HepG2 (cell line): ENCODE data around the gene CXCR4.

Experiments
- CENPT ChIP-seq: sonication (generic); formaldehyde crosslinking; IDR thresholded peaks from 2 replicates; pipeline ENCODE4 v1.8.0; 2022; ENCODE audit warnings: low read depth, mild to moderate bottlenecking, moderate library complexity, missing genetic modification reagents
- CREB1 ChIP-seq, 2 experiments: fragments of 450-650 bp in 1 of 2; IDR thresholded peaks; 2 replicates each; pipeline ENCODE4 v1.6.1; 2016 to 2017; ENCODE audit warnings: control low read depth in 1 of 2, mild to moderate bottlenecking in 1 of 2, missing compliant biosample characterization in 1 of 2, missing genetic modification characterization in 1 of 2
- CREM ChIP-seq, 2 experiments: sonication (generic) in 1 of 2; formaldehyde crosslinking in 1 of 2; IDR thresholded peaks; 2 replicates each; pipeline versions ENCODE4 v1.4.0 to v1.6.1; 2016 to 2020; ENCODE audit warnings: antibody characterized with exemption in 1 of 2, mild to moderate bottlenecking in 1 of 2, missing genetic modification reagents in 1 of 2
- CTCF ChIP-seq: sonication (generic); formaldehyde crosslinking; IDR thresholded peaks from 2 replicates; pipeline ENCODE4 v1.5.0; 2020; ENCODE audit warnings: mild to moderate bottlenecking, missing genetic modification reagents, moderate library complexity
- IKZF4 ChIP-seq: sonication (generic); formaldehyde crosslinking; IDR thresholded peaks from 2 replicates; pipeline ENCODE4 v1.5.1; 2020; ENCODE audit warnings: borderline replicate concordance, mild to moderate bottlenecking, low read depth, missing genetic modification reagents; ENCODE audit errors: not compliant biosample characterization
- JUN ChIP-seq: sonication (generic); formaldehyde crosslinking; IDR thresholded peaks from 2 replicates; pipeline ENCODE4 v1.4.0; 2020; ENCODE audit warnings: mild to moderate bottlenecking, missing genetic modification reagents
- KLF15 ChIP-seq: sonication (generic); formaldehyde crosslinking; IDR thresholded peaks from 2 replicates; pipeline ENCODE4 v1.8.1; 2023; ENCODE audit warnings: borderline replicate concordance, mild to moderate bottlenecking, inconsistent platforms, missing genetic modification reagents, mixed read lengths
- MAX ChIP-seq: IDR thresholded peaks from 2 replicates; pipeline ENCODE4 v1.6.1; 2012; ENCODE audit warnings: inconsistent platforms
- POLR2A ChIP-seq, 2 experiments: IDR thresholded peaks; 2 replicates each; pipeline ENCODE4 v1.6.1; 2011; ENCODE audit warnings: low read depth in 2 of 2, low read length in 2 of 2, mild to moderate bottlenecking in 1 of 2, moderate library complexity in 1 of 2; ENCODE audit not compliant: insufficient read depth in 1 of 2
- RBM22 ChIP-seq: fragments of 200-400 bp; formaldehyde crosslinking; optimal IDR thresholded peaks from 2 replicates; pipeline ENCODE3; 2017; ENCODE audit warnings: mild to moderate bottlenecking, low read length, moderate library complexity
- YY1 ChIP-seq: IDR thresholded peaks from 2 replicates; pipeline ENCODE4 v1.6.1; 2011; ENCODE audit warnings: low read length, low read depth, moderate library complexity, mild to moderate bottlenecking; ENCODE audit not compliant: insufficient read depth, insufficient replicate concordance
- ZFP36L2 ChIP-seq: sonication (generic); formaldehyde crosslinking; IDR thresholded peaks from 2 replicates; pipeline ENCODE4 v1.4.0; 2020; ENCODE audit warnings: missing genetic modification reagents
- ZNF274 ChIP-seq: sonication (generic); formaldehyde crosslinking; IDR thresholded peaks from 2 replicates; pipeline ENCODE4 v1.5.1; 2020; ENCODE audit warnings: mild to moderate bottlenecking, missing genetic modification reagents
- ZSCAN21 ChIP-seq: sonication (generic); formaldehyde crosslinking; IDR thresholded peaks from 2 replicates; pipeline ENCODE4 v1.8.0; 2022; ENCODE audit warnings: mild to moderate bottlenecking, missing genetic modification reagents, moderate library complexity, borderline replicate concordance

- no peak for TF ChIP-seq CTCF (CRISPR knock-in tag)
- no peak for TF ChIP-seq ZNF274 (CRISPR knock-in tag)
- no peak for TF ChIP-seq CREB1 (IDR thresholded peaks at IDR 0.05)
- no peak for TF ChIP-seq CREB1 (CRISPR knock-in tag; IDR thresholded peaks at IDR 0.05)
- TF ChIP-seq YY1 = no peak
- no peak for TF ChIP-seq CREM (IDR thresholded peaks at IDR 0.05)
- TF ChIP-seq CREM (CRISPR knock-in tag; IDR thresholded peaks at IDR 0.05) = no peak
- TF ChIP-seq RBM22 = no peak
- TF ChIP-seq IKZF4 = no peak
- TF ChIP-seq KLF15 (CRISPR knock-in tag) = no peak
- no peak for TF ChIP-seq POLR2A (IDR thresholded peaks at IDR 0.05; ENCODE audit: insufficient read depth in 1 of 2, low read depth in 2 of 2, low read length in 2 of 2)
- TF ChIP-seq ZFP36L2 (CRISPR knock-in tag) = no peak
- no peak for TF ChIP-seq ZSCAN21
- TF ChIP-seq CENPT (CRISPR knock-in tag) = no peak
- no peak for TF ChIP-seq MAX
- TF ChIP-seq JUN = no peak
Observed at GRCh38 chr2:136112317-136113208, 5.4 kb downstream of the CXCR4 start.
